Right lobe of liver (tissue), 6 donors: ENCODE measurements around the gene NUDT1. TPM values are rescaled to one million over a fixed set of nuclear protein-coding genes. Genes with fewer than 3 reads are reported as not detected.

Experiments
- ATAC-seq, 4 donors: fragments of 200-7000 bp; cut with Tn5 transposase; one replicate each; pipeline ENCODE4 v1.9.1; 2020; ENCODE audit warnings: mild to moderate bottlenecking in 4 of 4, moderate library complexity in 4 of 4
- DNase-seq, 3 donors: peaks; one replicate each; pipeline ENCODE4 v3.0.0-alpha.2; 2020
- H3K27ac ChIP-seq, 3 donors: fragments of 200-600 bp; one replicate each; pipeline ENCODE4 v1.8.0; 2022
- H3K27me3 ChIP-seq, 2 donors: fragments of 200-600 bp; one replicate each; pipeline ENCODE4 v1.8.0; 2022
- H3K36me3 ChIP-seq, 4 donors: fragments of 200-600 bp; sonication (generic) in 1 of 4; one replicate each; pipeline versions ENCODE4 v1.5.1 to v1.8.0; 2017 to 2022; ENCODE audit warnings: control low read depth in 1 of 4
- H3K4me1 ChIP-seq, 4 donors: fragments of 200-600 bp; sonication (generic) in 1 of 4; one replicate each; pipeline versions ENCODE4 v1.5.1 to v1.8.0; 2017 to 2022; ENCODE audit warnings: control low read depth in 1 of 4
- H3K4me3 ChIP-seq, 3 donors: fragments of 200-600 bp; one replicate each; pipeline ENCODE4 v1.8.0; 2022
- H3K9me3 ChIP-seq, 4 donors: fragments of 200-600 bp; sonication (generic) in 1 of 4; one replicate each; pipeline versions ENCODE4 v1.5.1 to v1.8.0; 2017 to 2022; ENCODE audit warnings: control low read depth in 1 of 4
- CTCF ChIP-seq, 4 donors: fragments of 200-600 bp in 3 of 4; fragments of 450-650 bp in 1 of 4; IDR thresholded peaks; one replicate each; pipeline versions ENCODE4 v1.5.1 to v1.8.0; 2016 to 2022; ENCODE audit warnings: antibody characterized with exemption in 4 of 4, mild to moderate bottlenecking in 2 of 4
- POLR2A ChIP-seq: fragments of 450-650 bp; IDR thresholded peaks from one replicate; pipeline ENCODE4 v1.6.1; 2017; ENCODE audit warnings: antibody characterized with exemption, mild to moderate bottlenecking
- WGBS: methylation state at CpG from one replicate; pipeline ENCODE4 v1.1.6; 2018; ENCODE audit warnings: low coverage, low lambda C conversion rate; ENCODE audit not compliant: insufficient coverage; ENCODE audit errors: missing lambda C conversion rate; 5-methylcytosine and 5-hydroxymethylcytosine counted together
- intact Hi-C, 2 donors: fragments of 100-400 bp; cut with DNase I; formaldehyde crosslinking; loops; one replicate each; pipeline versions ENCODE4 v1.11.2 to v1.14.1; 2022
- total RNA-seq, 6 experiments: library from RNA; depleted of rRNA in 2 of 6; stranded (reverse); fragments of >200 nt in 2 of 6; fragmentation: NEBNext Ultra II Directional in 3 of 6; extraction: Animal tissue kit (Norgen Biotek cat#: 25700) in 3 of 6; gene quantifications; one replicate each; pipeline versions ENCODE4 v1.1.0 to v1.2.4, GENCODE V29; 2016 to 2023
- donor health status: DM: no; HTN: yes; CAD: no.
- donor health status: DM: no; HTN: no; CAD: no.
- donor health status: DM: no; HTN: no; CAD: no.
- donor health status: DM: no; HTN: yes; CAD: no.
- donor health status: DM: no; HTN: yes; CAD: no.

NUDT1 gene
- total RNA-seq, 6 experiments from 2014 or later = 1.6 to 4.1 (median 2.3) TPM

GRCh38 chr7:2201686-2202360, 40.2 kb upstream of the NUDT1 start:
- no peak overlapping the region for H3K27ac ChIP-seq
- no peak for TF ChIP-seq POLR2A
- no peak for TF ChIP-seq CTCF (IDR thresholded peaks at IDR 0.05)
- peak in 1 of 3 donors; percentile 40 for DNase-seq
- H3K4me1 ChIP-seq = no peaks in the 10 kb centered on the region
- intact Hi-C loops = loop anchor here (10.0 kb wide), 1 partner anchor 617 kb away; no protein-coding TSS in a partner anchor
- no peaks in the 10 kb centered on the region for H3K27me3 ChIP-seq
- no peaks in the 10 kb centered on the region for H3K9me3 ChIP-seq
- H3K36me3 ChIP-seq = no peaks in the 10 kb centered on the region
- WGBS = 94% methylated on average over 9 of the region's 31 CpGs
- no peak for ATAC-seq
- no peak overlapping the region for H3K4me3 ChIP-seq

DNA sequence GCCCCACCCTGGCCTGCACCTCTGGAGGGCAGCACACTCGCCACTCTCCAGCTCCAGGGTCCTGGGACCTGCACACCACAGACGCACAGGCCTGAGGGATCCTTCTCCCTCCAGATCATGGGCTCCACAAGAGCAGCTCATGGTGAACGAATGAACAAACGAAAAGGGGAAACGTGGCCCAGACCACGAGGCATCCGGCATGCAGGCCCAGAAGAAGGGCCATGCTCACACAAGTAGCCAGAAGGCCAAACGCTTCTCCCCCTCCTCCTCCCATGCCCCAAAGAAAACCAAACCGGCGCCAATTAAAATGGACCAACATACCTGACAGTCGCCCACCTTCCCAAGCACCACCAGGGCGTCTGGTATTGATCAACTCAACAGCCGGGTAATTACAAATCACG, 39.7 kb upstream of the NUDT1 start:
- intact Hi-C loops = loop anchor here (10.0 kb wide), 1 partner anchor 618 kb away; no protein-coding TSS in a partner anchor
- H3K9me3 ChIP-seq = no peaks in the 10 kb centered on the region
- no peak for ATAC-seq
- peak in 1 of 3 donors; percentile 28 for DNase-seq
- peaks cover 0 to 2% (median 0%) of the 10 kb centered on the region in 4 donors for H3K36me3 ChIP-seq
- no peaks in the 10 kb centered on the region for H3K4me1 ChIP-seq
- no peaks in the 10 kb centered on the region for H3K27me3 ChIP-seq
- H3K4me3 ChIP-seq = no peak overlapping the region
- H3K27ac ChIP-seq = no peak overlapping the region
- WGBS = 100% methylated on average over 1 of the region's 14 CpGs
- TF ChIP-seq POLR2A = no peak
- TF ChIP-seq CTCF (IDR thresholded peaks at IDR 0.05) = no peak

DNA sequence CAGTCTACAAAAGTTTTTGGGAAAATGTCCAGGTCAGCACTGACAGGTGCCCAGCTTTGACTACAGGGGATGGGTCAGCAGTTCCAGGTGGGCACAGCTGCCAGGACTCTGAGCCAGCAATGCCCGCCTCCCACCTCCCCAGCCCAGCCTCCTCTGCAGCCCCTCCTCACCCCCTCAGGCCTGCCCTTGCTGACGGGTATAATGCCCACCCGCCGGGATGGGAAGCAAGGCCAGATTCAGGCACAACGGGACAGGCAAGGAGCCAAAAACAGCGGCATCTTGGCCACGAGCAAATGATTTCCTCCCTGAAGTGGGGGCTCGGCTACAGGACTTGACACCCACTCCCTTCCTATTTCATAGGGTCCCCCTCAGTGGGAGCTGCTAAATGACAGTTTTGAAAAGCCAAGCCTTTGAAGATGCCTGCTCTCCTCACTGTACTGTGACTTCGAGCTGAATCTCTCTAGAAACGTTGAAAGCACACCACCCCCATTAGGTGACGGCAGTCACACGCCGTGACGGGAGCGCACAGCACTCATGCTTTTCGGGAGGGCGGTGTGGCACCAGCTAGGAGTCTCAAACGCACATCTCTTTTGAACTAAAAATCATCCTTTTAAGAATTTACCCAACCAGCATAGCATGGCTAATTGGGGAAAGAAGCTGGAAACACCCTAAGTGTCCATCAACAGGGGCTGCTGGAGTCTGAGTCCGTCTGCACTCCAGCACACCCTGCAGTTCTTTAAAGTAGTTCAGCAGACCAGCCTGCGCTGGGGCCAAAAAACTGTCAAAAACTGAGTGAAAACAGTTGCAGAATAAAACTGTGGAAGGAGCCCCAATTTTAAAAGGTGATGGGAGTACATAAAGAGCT, 38.9 kb upstream of the NUDT1 start:
- no peak for TF ChIP-seq POLR2A
- no peak for TF ChIP-seq CTCF (IDR thresholded peaks at IDR 0.05)
- peak in 2 of 3 donors; percentile 19 to 37 for DNase-seq
- Histone ChIP-seq H3K27ac (no peak overlapping the region), H3K36me3 (peaks cover 0 to 9% (median 0%) of the 10 kb centered on the region in 4 donors), H3K4me1 (no peaks in the 10 kb centered on the region), H3K9me3 (no peaks in the 10 kb centered on the region), H3K27me3 (no peaks in the 10 kb centered on the region), H3K4me3 (no peak overlapping the region)
- 88% methylated on average over 1 of the region's 20 CpGs for WGBS
- no peak for ATAC-seq
- intact Hi-C loops = loop anchor here (10.0 kb wide), 1 partner anchor 618 kb away; no protein-coding TSS in a partner anchor

DNA sequence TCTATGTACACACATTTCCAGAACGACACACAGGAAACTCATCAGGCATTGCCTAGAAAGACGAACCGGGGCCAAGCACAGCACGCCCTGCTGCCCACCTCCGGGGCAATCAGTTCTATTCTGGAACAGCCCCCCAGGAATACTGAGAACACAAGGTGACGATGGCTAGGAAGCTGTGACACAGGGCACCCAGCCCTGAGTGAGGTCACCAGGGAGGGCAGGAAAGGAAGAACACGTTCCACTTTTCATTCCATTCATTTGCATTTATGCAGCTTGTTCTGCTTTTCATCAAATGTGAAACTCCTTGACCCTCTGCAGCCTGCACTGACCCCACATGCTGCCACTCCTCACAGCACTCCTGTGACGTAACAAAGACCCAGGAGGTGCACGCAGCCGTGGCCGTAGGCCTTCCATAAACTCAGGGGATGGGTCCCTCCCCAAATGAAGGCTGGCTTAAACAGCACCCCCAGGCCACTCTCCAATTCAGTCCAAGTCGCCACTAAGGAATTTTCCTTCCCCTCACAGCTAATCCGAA, 38.2 kb upstream of the NUDT1 start:
- peak in 3 of 4 donors; percentile 23 to 45 (median 32) for ATAC-seq
- Histone ChIP-seq H3K27me3 (no peaks in the 10 kb centered on the region), H3K27ac (no peak overlapping the region), H3K9me3 (no peaks in the 10 kb centered on the region), H3K4me1 (no peaks in the 10 kb centered on the region), H3K4me3 (no peak overlapping the region), H3K36me3 (peaks cover 0 to 9% (median 0%) of the 10 kb centered on the region in 4 donors)
- TF ChIP-seq POLR2A (no peak), CTCF (IDR thresholded peaks at IDR 0.05) (no peak)
- WGBS = 62% methylated on average over 9 of the region's 13 CpGs
- DNase-seq = peak in 2 of 3 donors; percentile 22 to 31
- intact Hi-C loops = loop anchor here (10.0 kb wide), 1 partner anchor 619 kb away; no protein-coding TSS in a partner anchor
